GM19240 (cell line): ENCODE results near the gene ZBP1.

Experiments
- DNase-seq: peaks from one replicate; pipeline ENCODE4 v3.0.0; 2011; ENCODE audit warnings: low spot score; ENCODE audit not compliant: insufficient read length

Gene ZBP1

GRCh38 chr20:57574954-57575353 lies 45.3 kb downstream of the ZBP1 start:
- no peak for DNase-seq

DNA sequence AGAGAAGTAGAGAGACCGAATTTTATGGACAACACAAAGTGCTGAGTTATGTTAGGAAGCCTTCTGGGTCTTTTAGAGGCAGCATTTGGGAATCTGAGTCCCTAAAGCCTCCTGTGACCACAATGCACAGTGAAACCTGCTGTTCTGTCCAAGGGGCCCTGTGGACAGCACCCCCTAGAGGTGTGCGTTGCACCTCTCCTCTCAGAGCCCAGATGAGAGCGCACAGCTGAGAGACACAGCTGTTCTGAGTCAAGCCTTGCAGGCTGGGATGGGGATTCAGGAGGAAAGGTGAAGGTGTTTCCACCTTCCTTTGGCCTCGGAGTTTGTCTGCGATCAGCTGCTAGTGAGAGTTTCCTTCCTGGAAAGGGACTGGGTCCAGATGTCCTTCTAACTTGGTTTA lies 46.3 kb downstream of the ZBP1 start:
- no peak for DNase-seq

DNA sequence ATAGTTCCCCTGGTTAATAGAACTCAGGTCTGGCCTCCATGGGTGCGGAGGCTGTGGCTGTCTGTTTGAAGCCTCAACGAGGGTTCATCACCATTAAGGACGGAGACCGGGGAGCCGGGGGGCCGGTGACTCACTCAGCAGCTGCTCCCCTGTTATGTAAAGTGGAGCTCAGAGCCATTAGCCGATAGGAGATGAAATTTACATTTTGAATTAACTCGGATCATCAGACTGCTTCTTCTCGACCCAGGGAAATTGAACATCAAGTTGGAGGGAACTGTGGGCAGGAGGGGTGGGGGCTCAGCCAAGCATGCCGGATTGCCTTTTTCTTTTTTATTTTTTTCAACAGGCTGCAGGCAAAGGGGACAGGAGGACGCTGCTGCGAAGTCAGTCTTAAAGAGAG lies 47.0 kb downstream of the ZBP1 start:
- DNase-seq = no peak

DNA sequence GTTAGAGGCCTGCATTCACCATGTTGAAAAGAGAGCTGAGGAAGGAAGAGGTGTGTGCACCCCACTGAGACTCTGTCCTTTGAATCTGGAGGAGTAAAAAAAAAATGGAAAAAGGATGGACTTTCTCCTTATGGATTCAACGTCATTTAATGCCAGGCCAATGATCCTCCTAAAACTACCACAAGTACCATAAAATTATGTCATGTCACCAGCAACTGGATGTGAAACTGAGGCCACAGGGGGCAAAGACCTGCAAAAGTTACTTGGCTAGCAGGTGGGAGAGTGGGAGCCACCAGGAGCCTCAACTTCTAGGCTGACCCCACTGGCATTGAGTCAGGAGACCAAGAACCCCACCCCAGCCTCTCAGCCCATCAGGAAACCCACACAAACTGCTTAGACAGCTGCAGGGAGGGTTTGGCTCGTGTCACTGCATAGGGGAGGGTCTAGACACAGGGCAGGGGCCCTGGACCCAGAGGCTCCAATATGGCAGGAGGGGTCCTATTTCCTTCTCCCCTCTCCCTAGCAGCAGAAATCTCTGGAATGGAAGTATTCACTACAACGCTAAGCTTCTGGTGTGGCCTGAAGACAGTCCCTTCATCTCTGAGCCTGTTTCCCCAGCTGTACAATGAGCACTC lies 48.3 kb downstream of the ZBP1 start:
- DNase-seq = no peak

DNA sequence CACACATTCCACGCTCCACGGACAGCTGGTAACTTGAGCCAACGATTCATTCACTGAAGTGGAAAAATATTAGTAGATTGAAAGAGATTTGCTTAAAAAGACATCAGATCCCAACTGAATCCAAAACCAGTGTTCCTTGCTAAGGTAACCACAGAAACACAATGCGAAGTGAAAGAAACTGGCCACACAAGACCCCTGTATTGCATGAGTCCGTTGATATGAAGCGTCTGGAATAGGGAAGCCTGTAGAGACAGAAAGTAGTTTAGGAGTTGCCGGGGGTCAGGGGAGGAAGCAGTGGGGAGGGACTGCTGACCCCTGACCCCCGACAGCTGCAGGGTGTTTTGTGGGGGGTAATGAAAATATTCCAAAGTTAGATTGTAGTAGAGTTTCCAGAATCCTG lies 49.3 kb downstream of the ZBP1 start:
- no peak for DNase-seq

DNA sequence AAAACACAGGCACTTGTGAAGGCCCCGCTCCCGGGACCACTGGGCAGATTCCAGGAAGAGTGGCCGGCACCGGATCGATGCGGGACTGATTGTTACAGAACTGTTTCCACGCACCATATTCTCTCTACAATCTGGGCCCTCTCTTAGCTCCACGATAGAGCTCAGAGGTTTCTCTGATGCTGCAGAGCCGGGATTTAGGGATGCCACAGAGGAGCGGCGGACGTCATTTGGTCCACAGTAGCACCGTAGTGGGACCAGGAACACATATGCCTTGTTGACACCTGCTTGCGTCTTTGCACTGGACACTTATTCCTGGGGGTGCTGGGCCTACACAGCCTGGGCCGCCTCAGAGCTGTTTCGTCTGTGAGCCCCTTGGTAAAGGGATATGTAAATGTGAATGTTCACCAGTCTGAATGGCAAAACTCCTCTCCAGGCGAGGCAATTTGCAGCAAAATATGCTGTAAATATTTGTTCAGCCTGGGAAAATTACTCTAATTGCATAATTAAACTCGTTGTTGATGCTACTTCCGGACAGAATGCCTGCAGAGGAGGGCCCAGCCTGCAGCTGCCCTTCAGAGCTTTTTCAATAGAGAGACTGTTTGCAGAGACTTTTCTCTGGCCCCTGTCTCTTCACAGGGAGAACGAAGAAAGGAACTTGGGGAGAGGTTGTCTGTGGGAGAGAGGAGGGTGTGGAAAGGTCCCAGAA lies 49.9 kb downstream of the ZBP1 start:
- no peak for DNase-seq

DNA sequence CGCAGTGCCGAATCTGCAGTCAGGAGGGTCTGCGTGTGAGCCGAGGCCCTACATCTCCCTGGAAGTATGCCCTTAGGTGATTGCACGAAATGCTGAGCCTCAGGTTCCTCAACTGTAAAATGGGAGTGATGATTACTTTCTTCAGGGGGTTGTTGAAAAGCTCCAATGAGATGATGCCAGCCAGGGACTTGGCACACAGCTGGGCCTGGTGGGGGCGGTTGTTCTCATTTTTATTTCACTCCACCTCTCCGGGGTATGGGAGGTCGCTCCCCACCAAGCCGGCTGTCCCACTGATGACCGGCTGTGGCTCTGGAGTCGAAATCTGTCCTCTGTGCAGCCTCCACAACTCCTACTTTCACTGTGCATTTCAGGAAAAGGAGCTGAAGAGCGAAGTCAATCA lies 51.3 kb downstream of the ZBP1 start:
- DNase-seq = no peak

GRCh38 chr20:57568088-57568896 lies 51.9 kb downstream of the ZBP1 start:
- no peak for DNase-seq

DNA sequence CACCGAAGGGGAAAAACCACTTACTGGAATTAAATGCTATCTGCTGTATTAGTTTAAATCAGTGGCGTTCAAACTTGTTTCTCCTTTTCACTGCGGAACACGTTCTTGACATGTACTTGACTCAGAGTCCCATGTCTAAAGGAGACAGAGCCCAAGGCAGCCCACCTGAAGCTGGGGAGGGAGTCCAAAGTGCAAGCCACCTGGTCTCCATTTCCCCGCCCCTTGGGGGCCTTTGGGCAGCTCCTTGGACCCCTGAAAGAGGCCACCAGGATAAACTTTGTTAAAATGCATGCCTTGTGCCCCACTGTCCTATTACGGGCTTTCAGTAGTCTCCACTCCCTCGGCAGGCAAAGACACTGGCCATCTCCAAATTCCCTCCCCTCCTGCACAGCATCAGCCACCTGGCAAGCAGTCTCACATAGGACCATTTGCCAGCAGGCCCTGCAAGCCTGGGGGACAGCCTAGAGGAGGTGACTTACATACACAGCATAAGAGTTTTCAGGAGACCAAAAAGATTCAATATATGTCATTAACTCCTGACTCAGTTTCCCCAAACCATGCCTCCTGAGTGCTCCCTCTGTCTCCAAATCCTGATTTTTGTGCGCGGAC lies 52.7 kb downstream of the ZBP1 start:
- DNase-seq = no peak

- no peak for DNase-seq
These were observed 53.3 kb downstream of the ZBP1 start for GRCh38 chr20:57566803-57567459.

DNA sequence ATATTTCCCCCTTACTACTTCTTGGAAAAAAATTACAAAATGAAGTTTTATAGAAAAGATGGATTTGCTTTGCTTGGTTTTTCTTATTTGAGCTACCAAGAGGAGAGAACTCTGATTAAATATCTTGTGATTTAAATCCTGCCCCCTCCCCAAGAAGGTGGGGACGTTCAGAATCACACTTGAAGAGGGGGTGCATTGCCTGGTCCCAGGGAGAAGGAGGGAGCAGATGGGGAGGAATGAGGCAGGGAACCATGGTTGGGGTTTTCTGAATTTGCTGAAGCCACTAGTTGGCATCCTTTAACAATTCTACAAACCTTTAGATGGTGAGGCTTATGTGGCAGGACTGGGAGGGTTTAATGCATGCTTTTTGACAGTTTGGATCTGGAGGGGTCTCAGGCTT lies 53.8 kb downstream of the ZBP1 start:
- DNase-seq = no peak

- DNase-seq = no peak
These were observed 55.1 kb downstream of the ZBP1 start for GRCh38 chr20:57564951-57565642.

DNA sequence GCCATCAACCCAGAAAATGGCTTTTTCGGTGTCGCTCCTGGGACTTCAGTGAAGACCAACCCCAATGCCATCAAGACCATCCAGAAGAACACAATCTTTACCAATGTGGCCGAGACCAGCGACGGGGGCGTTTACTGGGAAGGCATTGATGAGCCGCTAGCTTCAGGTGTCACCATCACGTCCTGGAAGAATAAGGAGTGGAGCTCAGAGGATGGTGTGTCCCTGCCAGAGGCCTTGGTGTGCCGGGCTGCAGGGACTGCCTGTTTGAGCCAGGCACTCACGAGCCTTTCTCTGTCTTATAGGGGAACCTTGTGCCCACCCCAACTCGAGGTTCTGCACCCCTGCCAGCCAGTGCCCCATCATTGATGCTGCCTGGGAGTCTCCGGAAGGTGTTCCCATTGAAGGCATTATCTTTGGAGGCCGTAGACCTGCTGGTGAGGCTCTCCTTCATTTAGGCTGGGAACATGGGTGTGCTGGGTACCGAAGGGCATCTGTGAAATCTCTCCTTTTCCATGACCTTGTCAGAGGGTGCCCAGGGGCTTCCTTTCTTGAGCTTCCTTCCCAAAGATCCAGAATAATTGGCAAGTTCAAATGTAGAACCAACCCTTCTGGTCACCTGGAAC lies 55.9 kb downstream of the ZBP1 start:
- no peak for DNase-seq

DNA sequence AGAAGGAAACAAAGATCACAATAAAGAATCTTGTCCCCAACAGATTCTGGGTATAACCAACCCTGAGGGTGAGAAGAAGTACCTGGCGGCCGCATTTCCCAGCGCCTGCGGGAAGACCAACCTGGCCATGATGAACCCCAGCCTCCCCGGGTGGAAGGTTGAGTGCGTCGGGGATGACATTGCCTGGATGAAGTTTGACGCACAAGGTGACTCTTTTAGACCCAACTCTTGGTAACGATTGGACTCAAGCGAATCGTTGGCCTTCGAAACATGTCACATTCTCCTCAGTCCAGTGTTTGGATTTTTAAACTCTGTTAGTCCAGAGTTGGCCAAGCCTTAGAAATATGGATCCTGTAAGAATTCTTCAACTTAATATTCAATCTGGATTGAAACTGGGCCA lies 56.7 kb downstream of the ZBP1 start:
- no peak for DNase-seq

DNA sequence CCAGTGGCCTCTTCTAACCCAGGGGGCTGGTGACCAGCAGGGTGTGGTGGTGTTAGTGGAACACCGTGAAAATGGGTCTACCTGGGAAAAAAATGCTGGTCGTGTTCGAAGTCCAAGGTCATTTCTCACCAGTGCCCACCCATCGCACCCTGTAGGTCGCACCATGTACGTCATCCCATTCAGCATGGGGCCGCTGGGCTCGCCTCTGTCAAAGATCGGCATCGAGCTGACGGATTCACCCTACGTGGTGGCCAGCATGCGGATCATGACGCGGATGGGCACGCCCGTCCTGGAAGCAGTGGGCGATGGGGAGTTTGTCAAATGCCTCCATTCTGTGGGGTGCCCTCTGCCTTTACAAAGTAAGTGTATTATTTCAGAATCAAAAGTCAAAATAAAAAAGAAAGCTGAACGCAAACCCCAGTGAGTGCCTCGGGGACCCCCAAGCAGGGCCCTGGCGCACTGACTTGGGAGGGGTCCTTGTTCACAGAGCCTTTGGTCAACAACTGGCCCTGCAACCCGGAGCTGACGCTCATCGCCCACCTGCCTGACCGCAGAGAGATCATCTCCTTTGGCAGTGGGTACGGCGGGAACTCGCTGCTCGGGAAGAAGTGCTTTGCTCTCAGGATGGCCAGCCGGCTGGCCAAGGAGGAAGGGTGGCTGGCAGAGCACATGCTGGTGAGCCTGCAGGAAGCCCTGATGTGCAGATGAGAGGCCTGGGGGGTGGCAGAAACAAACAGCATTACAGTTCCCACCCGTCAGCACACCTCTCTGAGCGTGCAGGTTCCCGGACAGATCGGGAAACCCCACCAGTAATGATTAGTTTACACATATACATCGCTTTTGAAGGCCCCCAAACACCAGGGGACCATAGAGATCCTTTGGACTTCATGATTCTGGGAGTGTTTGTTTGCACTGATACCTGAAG lies 57.4 kb downstream of the ZBP1 start:
- DNase-seq = no peak

DNA sequence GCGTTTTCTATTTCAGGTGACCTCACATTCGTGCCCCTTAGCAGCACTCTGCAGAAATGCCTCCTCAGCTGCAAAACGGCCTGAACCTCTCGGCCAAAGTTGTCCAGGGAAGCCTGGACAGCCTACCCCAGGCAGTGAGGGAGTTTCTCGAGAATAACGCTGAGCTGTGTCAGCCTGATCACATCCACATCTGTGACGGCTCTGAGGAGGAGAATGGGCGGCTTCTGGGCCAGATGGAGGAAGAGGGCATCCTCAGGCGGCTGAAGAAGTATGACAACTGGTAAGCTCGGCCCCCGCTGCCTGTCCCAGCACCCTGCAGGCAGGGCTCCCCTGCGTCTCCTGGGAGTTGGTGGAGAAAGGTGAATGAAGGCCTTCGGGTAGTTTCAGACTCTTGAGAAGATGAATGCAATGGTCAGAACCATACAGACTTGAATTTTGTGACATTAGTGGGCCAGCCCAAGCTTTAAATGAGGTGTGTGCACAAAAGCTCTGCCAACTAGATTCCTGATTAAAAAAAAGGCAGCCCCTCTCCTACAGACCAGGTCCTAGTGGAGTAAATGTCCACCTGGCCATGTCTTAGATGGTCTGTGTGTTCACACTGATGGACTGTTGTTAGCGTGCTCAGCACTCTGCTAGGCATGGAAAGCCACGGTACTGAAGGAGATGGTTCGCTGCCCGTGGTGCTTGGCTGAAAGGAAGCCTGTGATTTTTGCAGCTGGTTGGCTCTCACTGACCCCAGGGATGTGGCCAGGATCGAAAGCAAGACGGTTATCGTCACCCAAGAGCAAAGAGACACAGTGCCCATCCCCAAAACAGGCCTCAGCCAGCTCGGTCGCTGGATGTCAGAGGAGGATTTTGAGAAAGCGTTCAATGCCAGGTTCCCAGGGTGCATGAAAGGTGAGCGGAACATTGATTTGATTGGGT lies 58.6 kb downstream of the ZBP1 start:
- DNase-seq = no peak

GRCh38 chr20:57560554-57561355 lies 59.5 kb downstream of the ZBP1 start, which contains the start of gene PCK1:
TSS of gene PCK1 (plus strand) at chr20:57561110. CDS start at chr20:57561412, 302 bp downstream.
- no peak for DNase-seq
